ENCODE results near the gene TRIM36. TPM values are rescaled to one million over a fixed set of nuclear protein-coding genes. Genes with fewer than 3 reads are reported as not detected.

TRIM36 gene
- total RNA-seq, 2 donors from 2014 or later: 4.6 to 15.3 TPM

GRCh38 chr5:115194676-115195075 is 25.0 kb upstream of the TRIM36 start:
- ATAC-seq (ENCODE audit: insufficient number of reproducible peaks, low FRiP score, low read depth) (no peak), DNase-seq (ENCODE audit: low spot score) (no peak)
- Histone ChIP-seq H3K36me3 (no peaks in the 10 kb centered on the region), H3K9me3 (no peaks in the 10 kb centered on the region), H3K4me3 (no peak overlapping the region), H3K27me3 (replicated peaks; ENCODE audit: insufficient read depth) (no peaks in the 10 kb centered on the region), H3K4me1 (ENCODE audit: control insufficient read depth in 1 of 2, low read depth in 2 of 2) (no peaks in the 10 kb centered on the region), H3K27ac (no peak overlapping the region)
- no peak for TF ChIP-seq CTCF (IDR thresholded peaks at IDR 0.05)

- ATAC-seq (ENCODE audit: insufficient number of reproducible peaks, low FRiP score, low read depth): no peak
- H3K4me1 ChIP-seq (ENCODE audit: control insufficient read depth in 1 of 2, low read depth in 2 of 2): no peaks in the 10 kb centered on the region
- no peak for DNase-seq (ENCODE audit: low spot score)
- no peak overlapping the region for H3K4me3 ChIP-seq
- TF ChIP-seq CTCF (IDR thresholded peaks at IDR 0.05): no peak
- no peaks in the 10 kb centered on the region for H3K36me3 ChIP-seq
- H3K27me3 ChIP-seq (replicated peaks; ENCODE audit: insufficient read depth): no peaks in the 10 kb centered on the region
- H3K9me3 ChIP-seq: no peaks in the 10 kb centered on the region
- no peak overlapping the region for H3K27ac ChIP-seq
Observed at GRCh38 chr5:115193295-115193694, 23.6 kb upstream of the TRIM36 start.

GRCh38 chr5:115192098-115192497 is 22.4 kb upstream of the TRIM36 start:
- TF ChIP-seq CTCF (IDR thresholded peaks at IDR 0.05): no peak
- H3K9me3 ChIP-seq: no peaks in the 10 kb centered on the region
- ATAC-seq (ENCODE audit: insufficient number of reproducible peaks, low FRiP score, low read depth): no peak

GRCh38 chr5:115191474-115192031 is 21.8 kb upstream of the TRIM36 start:
- Histone ChIP-seq H3K27ac (no peak overlapping the region), H3K27me3 (replicated peaks; ENCODE audit: insufficient read depth) (no peaks in the 10 kb centered on the region), H3K4me1 (ENCODE audit: control insufficient read depth in 1 of 2, low read depth in 2 of 2) (no peaks in the 10 kb centered on the region), H3K4me3 (no peak overlapping the region), H3K9me3 (no peaks in the 10 kb centered on the region), H3K36me3 (no peaks in the 10 kb centered on the region)
- ATAC-seq (ENCODE audit: insufficient number of reproducible peaks, low FRiP score, low read depth) (no peak), DNase-seq (ENCODE audit: low spot score) (no peak)
- TF ChIP-seq CTCF (IDR thresholded peaks at IDR 0.05): no peak

More at GRCh38 chr5:115192098-115192497, 22.4 kb upstream of the TRIM36 start:
- no peak overlapping the region for H3K4me3 ChIP-seq
- H3K27me3 ChIP-seq (replicated peaks; ENCODE audit: insufficient read depth): no peaks in the 10 kb centered on the region
- H3K4me1 ChIP-seq (ENCODE audit: control insufficient read depth in 1 of 2, low read depth in 2 of 2): no peaks in the 10 kb centered on the region
- no peak for DNase-seq (ENCODE audit: low spot score)
- no peaks in the 10 kb centered on the region for H3K36me3 ChIP-seq
- H3K27ac ChIP-seq: no peak overlapping the region

- no peak overlapping the region for H3K4me3 ChIP-seq
- H3K36me3 ChIP-seq: no peaks in the 10 kb centered on the region
- no peaks in the 10 kb centered on the region for H3K4me1 ChIP-seq (ENCODE audit: control insufficient read depth in 1 of 2, low read depth in 2 of 2)
- TF ChIP-seq CTCF (IDR thresholded peaks at IDR 0.05): no peak
- H3K27ac ChIP-seq: no peak overlapping the region
- DNase-seq (ENCODE audit: low spot score): no peak
- no peaks in the 10 kb centered on the region for H3K27me3 ChIP-seq (replicated peaks; ENCODE audit: insufficient read depth)
- H3K9me3 ChIP-seq: no peaks in the 10 kb centered on the region
- no peak for ATAC-seq (ENCODE audit: insufficient number of reproducible peaks, low FRiP score, low read depth)
Observed at GRCh38 chr5:115190388-115190787, 20.7 kb upstream of the TRIM36 start.
